Astrocyte (in vitro differentiated cells and primary cell): ENCODE data around the gene BDH2.

Experiments
- EZH2 ChIP-seq: IDR thresholded peaks from 2 replicates; pipeline ENCODE4 v1.6.1; 2012; ENCODE audit warnings: mild to moderate bottlenecking, low read length, inconsistent platforms; ENCODE audit not compliant: insufficient read depth
- TF ChIP-seq, protein P1 (sequence below): IDR thresholded peaks from 2 replicates; pipeline ENCODE4 v1.5.1; 2011; ENCODE audit warnings: low read depth, mild to moderate bottlenecking, inconsistent platforms, low read length, moderate library complexity; ENCODE audit not compliant: insufficient read depth

GRCh38 chr4:103073792-103074438 lies 25.7 kb downstream of the BDH2 start:
- TF ChIP-seq, protein P1, sequence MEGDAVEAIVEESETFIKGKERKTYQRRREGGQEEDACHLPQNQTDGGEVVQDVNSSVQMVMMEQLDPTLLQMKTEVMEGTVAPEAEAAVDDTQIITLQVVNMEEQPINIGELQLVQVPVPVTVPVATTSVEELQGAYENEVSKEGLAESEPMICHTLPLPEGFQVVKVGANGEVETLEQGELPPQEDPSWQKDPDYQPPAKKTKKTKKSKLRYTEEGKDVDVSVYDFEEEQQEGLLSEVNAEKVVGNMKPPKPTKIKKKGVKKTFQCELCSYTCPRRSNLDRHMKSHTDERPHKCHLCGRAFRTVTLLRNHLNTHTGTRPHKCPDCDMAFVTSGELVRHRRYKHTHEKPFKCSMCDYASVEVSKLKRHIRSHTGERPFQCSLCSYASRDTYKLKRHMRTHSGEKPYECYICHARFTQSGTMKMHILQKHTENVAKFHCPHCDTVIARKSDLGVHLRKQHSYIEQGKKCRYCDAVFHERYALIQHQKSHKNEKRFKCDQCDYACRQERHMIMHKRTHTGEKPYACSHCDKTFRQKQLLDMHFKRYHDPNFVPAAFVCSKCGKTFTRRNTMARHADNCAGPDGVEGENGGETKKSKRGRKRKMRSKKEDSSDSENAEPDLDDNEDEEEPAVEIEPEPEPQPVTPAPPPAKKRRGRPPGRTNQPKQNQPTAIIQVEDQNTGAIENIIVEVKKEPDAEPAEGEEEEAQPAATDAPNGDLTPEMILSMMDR, result no peak
- TF ChIP-seq EZH2, result no peak
